ENCODE data around the gene LHFPL3.

The LHFPL3 gene

DNA sequence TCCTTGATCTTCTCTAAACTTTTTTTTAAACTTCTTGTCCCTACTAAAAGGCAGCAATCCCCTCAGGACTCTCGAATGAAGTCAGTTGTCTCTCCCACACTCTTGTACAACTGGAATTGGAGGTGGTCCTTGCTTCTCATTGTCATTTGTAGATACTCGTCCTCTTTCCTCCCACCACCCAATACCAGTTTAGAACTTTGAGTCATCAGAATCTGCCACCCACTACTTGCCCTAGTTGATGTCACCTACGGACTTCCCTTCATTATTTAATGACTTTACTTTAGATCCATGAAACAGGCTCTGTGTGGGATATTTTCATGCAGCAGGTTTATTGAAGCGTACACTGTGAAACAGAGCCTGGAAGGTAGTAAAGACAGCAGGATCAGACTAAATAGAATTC lies 28.6 kb upstream of the LHFPL3 start:
- H3K36me3 ChIP-seq (ENCODE audit: insufficient read depth, low read length): no peaks in the 10 kb centered on the region
- no peaks in the 10 kb centered on the region for H4K20me1 ChIP-seq (ENCODE audit: insufficient read depth, low read length)
- H2AFZ ChIP-seq (ENCODE audit: low read depth, low read length): no peak overlapping the region
- peaks cover 3% of the 10 kb centered on the region for H3K27me3 ChIP-seq (ENCODE audit: insufficient read depth, low read length, poor library complexity)
- ATAC-seq (ENCODE audit: insufficient read depth, low read depth) (no peak), DNase-seq (no peak)
- no peaks in the 10 kb centered on the region for H3K4me1 ChIP-seq (ENCODE audit: insufficient read depth, low read length)
- TF ChIP-seq, protein P1, sequence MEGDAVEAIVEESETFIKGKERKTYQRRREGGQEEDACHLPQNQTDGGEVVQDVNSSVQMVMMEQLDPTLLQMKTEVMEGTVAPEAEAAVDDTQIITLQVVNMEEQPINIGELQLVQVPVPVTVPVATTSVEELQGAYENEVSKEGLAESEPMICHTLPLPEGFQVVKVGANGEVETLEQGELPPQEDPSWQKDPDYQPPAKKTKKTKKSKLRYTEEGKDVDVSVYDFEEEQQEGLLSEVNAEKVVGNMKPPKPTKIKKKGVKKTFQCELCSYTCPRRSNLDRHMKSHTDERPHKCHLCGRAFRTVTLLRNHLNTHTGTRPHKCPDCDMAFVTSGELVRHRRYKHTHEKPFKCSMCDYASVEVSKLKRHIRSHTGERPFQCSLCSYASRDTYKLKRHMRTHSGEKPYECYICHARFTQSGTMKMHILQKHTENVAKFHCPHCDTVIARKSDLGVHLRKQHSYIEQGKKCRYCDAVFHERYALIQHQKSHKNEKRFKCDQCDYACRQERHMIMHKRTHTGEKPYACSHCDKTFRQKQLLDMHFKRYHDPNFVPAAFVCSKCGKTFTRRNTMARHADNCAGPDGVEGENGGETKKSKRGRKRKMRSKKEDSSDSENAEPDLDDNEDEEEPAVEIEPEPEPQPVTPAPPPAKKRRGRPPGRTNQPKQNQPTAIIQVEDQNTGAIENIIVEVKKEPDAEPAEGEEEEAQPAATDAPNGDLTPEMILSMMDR (IDR thresholded peaks at IDR 0.05; ENCODE audit: borderline replicate concordance, extremely low read depth, low read length, poor library complexity, severe bottlenecking): no peak
- no peak for TF ChIP-seq EZH2 (IDR thresholded peaks at IDR 0.05; ENCODE audit: borderline replicate concordance, low read depth, low read length, severe bottlenecking)
- H3K4me3 ChIP-seq (ENCODE audit: low read depth in 1 of 2, low read length in 2 of 2): no peak overlapping the region
- no peaks in the 10 kb centered on the region for H3K9me3 ChIP-seq (ENCODE audit: insufficient read depth, low read length, severe bottlenecking)
- no peak overlapping the region for H3K9ac ChIP-seq (ENCODE audit: low read depth, low read length)
- H3K79me2 ChIP-seq (ENCODE audit: insufficient read depth, low read length): no peaks in the 10 kb centered on the region
- no peak overlapping the region for H3K4me2 ChIP-seq (ENCODE audit: insufficient read depth, low read length)
- no peak overlapping the region for H3K27ac ChIP-seq (ENCODE audit: low read length)

DNA sequence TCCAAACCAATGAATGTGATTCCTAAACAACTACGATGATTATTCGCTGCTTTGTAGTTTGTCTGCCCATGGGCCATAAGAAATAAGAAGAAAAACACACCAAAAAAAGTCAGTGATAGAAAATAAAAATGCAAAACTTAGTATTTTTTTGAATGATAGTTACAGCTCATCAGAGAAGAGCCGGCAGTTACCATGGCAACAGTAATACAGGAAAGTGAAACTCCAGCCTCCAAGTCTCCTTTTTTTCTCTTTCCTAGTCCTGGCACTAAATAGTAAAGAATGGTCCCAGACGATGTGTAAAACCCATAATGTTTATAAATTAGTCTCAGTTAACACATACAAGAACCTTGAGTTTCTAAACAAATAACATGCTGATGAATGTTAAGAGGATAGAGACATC lies 21.6 kb upstream of the LHFPL3 start:
- Histone ChIP-seq H3K9me3 (ENCODE audit: insufficient read depth, low read length, severe bottlenecking) (no peaks in the 10 kb centered on the region), H3K4me1 (ENCODE audit: insufficient read depth, low read length) (no peaks in the 10 kb centered on the region), H2AFZ (ENCODE audit: low read depth, low read length) (no peak overlapping the region), H3K4me3 (ENCODE audit: low read depth in 1 of 2, low read length in 2 of 2) (no peak overlapping the region), H3K27ac (ENCODE audit: low read length) (no peak overlapping the region), H3K36me3 (ENCODE audit: insufficient read depth, low read length) (no peaks in the 10 kb centered on the region), H3K9ac (ENCODE audit: low read depth, low read length) (no peak overlapping the region), H3K79me2 (ENCODE audit: insufficient read depth, low read length) (no peaks in the 10 kb centered on the region), H3K4me2 (ENCODE audit: insufficient read depth, low read length) (no peak overlapping the region), H4K20me1 (ENCODE audit: insufficient read depth, low read length) (no peaks in the 10 kb centered on the region), H3K27me3 (ENCODE audit: insufficient read depth, low read length, poor library complexity) (peaks cover 5% of the 10 kb centered on the region)
- no peak for TF ChIP-seq EZH2 (IDR thresholded peaks at IDR 0.05; ENCODE audit: borderline replicate concordance, low read depth, low read length, severe bottlenecking)
- TF ChIP-seq, protein P1 (IDR thresholded peaks at IDR 0.05; ENCODE audit: borderline replicate concordance, extremely low read depth, low read length, poor library complexity, severe bottlenecking): no peak
- ATAC-seq (ENCODE audit: insufficient read depth, low read depth) (no peak), DNase-seq (no peak)

DNA sequence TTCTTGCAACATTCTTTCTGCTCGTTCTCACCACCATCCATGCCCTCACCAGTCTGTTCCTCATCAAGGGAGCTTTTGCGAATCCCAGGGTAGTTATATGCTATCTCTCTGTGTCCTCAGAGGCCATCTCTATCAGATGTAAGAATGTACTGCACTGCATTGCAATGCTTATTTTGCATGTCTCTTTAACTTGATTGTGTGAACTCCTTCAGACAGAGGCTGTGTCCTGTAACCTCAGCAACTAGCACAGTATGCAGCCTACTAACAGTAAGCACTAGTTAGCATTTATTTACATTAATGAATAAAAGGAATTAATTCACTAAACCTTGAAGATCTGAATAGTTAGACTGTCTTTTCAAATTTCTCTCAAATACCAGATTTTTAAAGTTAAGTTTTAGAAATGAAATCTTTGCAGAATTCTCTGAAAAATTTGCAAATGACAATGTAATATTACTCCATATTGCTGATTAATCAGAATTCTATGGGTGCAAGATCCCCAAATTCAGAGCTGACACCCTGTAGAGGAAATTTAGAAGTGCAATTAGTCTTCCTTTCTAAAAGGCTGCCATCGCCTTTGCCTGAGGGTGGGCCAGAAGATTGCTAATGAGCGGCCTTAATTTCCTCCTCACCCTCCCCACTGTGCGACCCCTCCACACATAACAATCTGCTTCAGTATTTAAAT lies 10.3 kb upstream of the LHFPL3 start:
- no peak for DNase-seq
- H3K4me2 ChIP-seq (ENCODE audit: insufficient read depth, low read length): no peak overlapping the region
- TF ChIP-seq, protein P1 (IDR thresholded peaks at IDR 0.05; ENCODE audit: borderline replicate concordance, extremely low read depth, low read length, poor library complexity, severe bottlenecking): no peak
- TF ChIP-seq EZH2 (IDR thresholded peaks at IDR 0.05; ENCODE audit: borderline replicate concordance, low read depth, low read length, severe bottlenecking): no peak
- H3K4me1 ChIP-seq (ENCODE audit: insufficient read depth, low read length): no peaks in the 10 kb centered on the region
- no peak overlapping the region for H2AFZ ChIP-seq (ENCODE audit: low read depth, low read length)
- ATAC-seq (ENCODE audit: insufficient read depth, low read depth): no peak
- no peak overlapping the region for H3K27ac ChIP-seq (ENCODE audit: low read length)
- H3K79me2 ChIP-seq (ENCODE audit: insufficient read depth, low read length): no peaks in the 10 kb centered on the region
- H4K20me1 ChIP-seq (ENCODE audit: insufficient read depth, low read length): no peaks in the 10 kb centered on the region
- no peak overlapping the region for H3K9ac ChIP-seq (ENCODE audit: low read depth, low read length)
- H3K27me3 ChIP-seq (ENCODE audit: insufficient read depth, low read length, poor library complexity): no peaks in the 10 kb centered on the region
- no peaks in the 10 kb centered on the region for H3K9me3 ChIP-seq (ENCODE audit: insufficient read depth, low read length, severe bottlenecking)
- H3K4me3 ChIP-seq (ENCODE audit: low read depth in 1 of 2, low read length in 2 of 2): no peak overlapping the region
- H3K36me3 ChIP-seq (ENCODE audit: insufficient read depth, low read length): no peaks in the 10 kb centered on the region
